Measurements from ENCODE around the gene ABHD6. TPM values are rescaled to one million over a fixed set of nuclear protein-coding genes. Genes with fewer than 3 reads are reported as not detected.

The ABHD6 gene
- total RNA-seq, 2 experiments from 2014 or later, result 0.71 to 1.9 TPM

DNA sequence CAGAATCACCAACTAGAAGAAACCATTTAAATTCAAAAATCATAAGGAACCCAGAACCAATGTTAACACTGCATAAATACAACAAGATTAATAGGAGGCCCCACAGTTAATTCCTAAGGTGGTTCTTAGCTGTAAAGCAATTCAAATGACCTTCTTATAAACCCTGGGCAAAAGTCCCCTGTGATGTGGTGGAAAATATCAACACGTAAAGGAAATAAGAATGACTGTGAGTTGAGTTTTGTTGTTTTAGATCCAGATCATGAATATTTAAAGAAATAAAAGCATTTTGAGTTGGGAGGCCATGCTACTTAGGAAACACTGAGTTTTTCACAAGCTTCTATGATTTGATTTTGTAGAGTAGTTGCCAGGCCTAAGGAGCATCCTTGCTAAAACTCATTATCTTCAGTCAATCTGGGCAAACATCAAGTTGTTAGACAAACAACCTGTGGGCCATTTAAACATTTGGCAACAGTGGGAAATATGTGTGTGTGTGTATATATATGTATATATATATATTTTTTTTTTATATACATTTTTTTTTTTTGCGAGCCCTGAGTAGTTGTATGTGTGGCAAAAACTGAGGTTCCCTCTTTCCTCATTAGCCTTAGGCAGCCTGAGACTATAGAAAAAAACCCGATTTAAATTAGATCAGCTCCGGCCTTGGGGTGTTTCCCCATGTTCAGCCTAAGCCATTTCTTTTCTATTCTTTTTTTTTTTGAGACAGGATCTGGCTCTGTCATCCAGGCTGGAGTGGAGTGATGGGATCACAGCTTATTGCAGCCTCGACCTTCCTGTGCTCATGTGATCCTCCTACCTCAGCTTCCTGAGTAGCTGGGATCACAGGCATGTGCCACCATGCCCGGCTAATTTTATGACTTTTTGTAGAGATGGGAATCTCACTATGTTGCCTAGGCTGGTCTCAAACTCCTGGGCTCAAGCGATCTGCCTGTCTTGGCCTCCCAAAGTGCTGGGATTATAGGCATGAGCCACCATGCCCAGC, 87.1 kb downstream of the ABHD6 start:
- H3K4me1 ChIP-seq (ENCODE audit: insufficient read depth, low read length), result peaks cover 9% of the 10 kb centered on the region
- ChIA-PET POLR2A (interaction anchor here (0.8 to 1.0 kb wide), 2 partner anchors 8 to 18 kb away, joined by 3 read pairs; partner anchors contain the start of genes HTD2 and PXK), CTCF (interaction anchor here (0.6 to 1.3 kb wide), 3 partner anchors 19 to 340 kb away, joined by 3 to 5 read pairs (median 5); partner anchors contain the start of genes HTD2, KCTD6 and RPP14)
- Mint-ChIP-seq H3K27ac (peak overlapping the region; percentile 81), H3K4me1 (ENCODE audit: low read depth) (peaks cover 14% of the 10 kb centered on the region), H3K36me3 (ENCODE audit: low read depth) (peaks cover 10% of the 10 kb centered on the region), H3K27me3 (no peaks in the 10 kb centered on the region), H3K4me3 (no peak overlapping the region), H3K9me3 (no peaks in the 10 kb centered on the region)
- H3K27me3 ChIP-seq (ENCODE audit: control insufficient read depth in 1 of 2, insufficient read depth in 2 of 2, low read length in 2 of 2), result no peaks in the 10 kb centered on the region
- H3K36me3 ChIP-seq (ENCODE audit: insufficient read depth, low read length), result peaks cover 3% of the 10 kb centered on the region
- no peaks in the 10 kb centered on the region for H3K9me3 ChIP-seq (ENCODE audit: control insufficient read depth in 1 of 2, insufficient read depth in 1 of 2, low read length in 2 of 2)
- TF ChIP-seq, protein P1, sequence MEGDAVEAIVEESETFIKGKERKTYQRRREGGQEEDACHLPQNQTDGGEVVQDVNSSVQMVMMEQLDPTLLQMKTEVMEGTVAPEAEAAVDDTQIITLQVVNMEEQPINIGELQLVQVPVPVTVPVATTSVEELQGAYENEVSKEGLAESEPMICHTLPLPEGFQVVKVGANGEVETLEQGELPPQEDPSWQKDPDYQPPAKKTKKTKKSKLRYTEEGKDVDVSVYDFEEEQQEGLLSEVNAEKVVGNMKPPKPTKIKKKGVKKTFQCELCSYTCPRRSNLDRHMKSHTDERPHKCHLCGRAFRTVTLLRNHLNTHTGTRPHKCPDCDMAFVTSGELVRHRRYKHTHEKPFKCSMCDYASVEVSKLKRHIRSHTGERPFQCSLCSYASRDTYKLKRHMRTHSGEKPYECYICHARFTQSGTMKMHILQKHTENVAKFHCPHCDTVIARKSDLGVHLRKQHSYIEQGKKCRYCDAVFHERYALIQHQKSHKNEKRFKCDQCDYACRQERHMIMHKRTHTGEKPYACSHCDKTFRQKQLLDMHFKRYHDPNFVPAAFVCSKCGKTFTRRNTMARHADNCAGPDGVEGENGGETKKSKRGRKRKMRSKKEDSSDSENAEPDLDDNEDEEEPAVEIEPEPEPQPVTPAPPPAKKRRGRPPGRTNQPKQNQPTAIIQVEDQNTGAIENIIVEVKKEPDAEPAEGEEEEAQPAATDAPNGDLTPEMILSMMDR (IDR thresholded peaks at IDR 0.05), result no peak
- no peak overlapping the region for H3K27ac ChIP-seq (ENCODE audit: low read depth in 1 of 2, low read length in 2 of 2)
- intact Hi-C loops (cut with DNase I, micrococcal nuclease), result loop anchor here (5.0 kb wide), 1 partner anchor 308 kb away; no protein-coding TSS in a partner anchor
- DNase-seq, result peak in 3 of 14 experiments; percentile 22 to 31 (median 22)
- no peak overlapping the region for H3K4me3 ChIP-seq (ENCODE audit: low read length)
- ATAC-seq (ENCODE audit: poor library complexity), result peak; percentile 63

DNA sequence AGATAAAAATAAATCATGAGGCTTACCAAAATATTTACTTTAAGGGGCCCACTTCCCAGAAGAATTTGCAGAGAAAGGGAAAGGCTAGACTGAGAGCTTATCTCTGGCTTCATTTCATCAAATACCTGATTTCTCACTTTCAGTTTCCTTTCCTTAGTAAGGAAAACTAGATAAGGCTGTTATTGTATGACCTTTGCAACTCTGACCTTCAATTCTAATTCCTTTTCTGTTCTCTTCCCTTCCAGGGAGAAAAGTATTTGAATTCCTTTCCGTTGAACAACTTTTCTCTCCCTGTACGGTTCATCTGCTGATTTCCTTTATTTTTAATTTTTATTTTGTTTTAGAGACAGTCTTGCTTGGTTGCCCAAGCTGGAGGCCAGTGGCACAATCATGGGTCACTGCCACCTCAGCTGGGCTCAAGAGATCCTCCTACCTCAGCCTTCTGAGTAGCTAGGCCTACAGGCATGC, 88.0 kb downstream of the ABHD6 start:
- ATAC-seq (ENCODE audit: poor library complexity) (no peak), DNase-seq (no peak)
- Histone ChIP-seq H3K9me3 (ENCODE audit: control insufficient read depth in 1 of 2, insufficient read depth in 1 of 2, low read length in 2 of 2) (no peaks in the 10 kb centered on the region), H3K4me3 (ENCODE audit: low read length) (no peak overlapping the region), H3K27ac (ENCODE audit: low read depth in 1 of 2, low read length in 2 of 2) (no peak overlapping the region), H3K4me1 (ENCODE audit: insufficient read depth, low read length) (peaks cover 9% of the 10 kb centered on the region), H3K36me3 (ENCODE audit: insufficient read depth, low read length) (no peaks in the 10 kb centered on the region), H3K27me3 (ENCODE audit: control insufficient read depth in 1 of 2, insufficient read depth in 2 of 2, low read length in 2 of 2) (no peaks in the 10 kb centered on the region)
- Mint-ChIP-seq H3K27ac (peak overlapping the region; percentile 81), H3K4me3 (no peak overlapping the region), H3K27me3 (no peaks in the 10 kb centered on the region), H3K4me1 (ENCODE audit: low read depth) (peaks cover 14% of the 10 kb centered on the region), H3K36me3 (ENCODE audit: low read depth) (peaks cover 5% of the 10 kb centered on the region), H3K9me3 (no peaks in the 10 kb centered on the region)
- ChIA-PET POLR2A (interaction anchor here (0.8 kb wide), 1 partner anchor 19 kb away, joined by 3 read pairs; the partner anchor contains the start of gene HTD2), CTCF (interaction anchor here (0.6 to 1.1 kb wide), 2 partner anchors 166 to 341 kb away, joined by 3 to 5 read pairs; partner anchors contain the start of gene KCTD6)
- intact Hi-C loops (cut with DNase I, micrococcal nuclease), result no loop called here
- TF ChIP-seq, protein P1 (IDR thresholded peaks at IDR 0.05), result no peak

DNA sequence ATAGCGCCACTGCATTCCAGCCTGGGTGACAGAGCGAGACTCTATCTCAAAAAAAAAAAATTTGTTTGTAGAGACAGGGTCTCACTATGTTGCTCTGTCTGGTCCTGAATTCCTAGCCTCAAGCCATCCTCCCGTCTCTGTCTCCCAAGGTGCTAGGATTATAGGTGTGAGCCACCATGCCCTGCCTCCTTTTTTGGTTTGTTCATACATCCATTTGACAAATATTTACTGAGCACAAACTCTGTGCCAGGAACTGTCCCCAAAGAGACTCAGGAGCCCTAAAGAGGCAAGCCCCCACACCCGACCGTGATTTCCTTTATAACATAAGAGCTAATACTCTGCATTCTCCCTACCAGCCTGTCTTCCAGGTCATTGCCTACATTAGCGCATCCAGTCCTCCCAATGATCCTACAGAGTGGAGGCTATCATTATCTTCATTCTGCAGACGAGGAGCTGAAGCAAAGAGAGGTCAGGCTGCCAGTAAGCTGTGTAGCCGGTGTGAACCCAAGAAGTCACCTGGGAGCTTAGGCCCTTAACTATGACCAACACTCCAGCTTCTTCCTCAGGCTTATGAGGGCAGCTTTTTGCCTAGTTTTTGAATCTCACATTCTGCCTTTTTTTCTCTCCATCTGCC, 88.8 kb downstream of the ABHD6 start:
- Histone ChIP-seq H3K4me3 (ENCODE audit: low read length) (no peak overlapping the region), H3K4me1 (ENCODE audit: insufficient read depth, low read length) (peaks cover 9% of the 10 kb centered on the region), H3K9me3 (ENCODE audit: control insufficient read depth in 1 of 2, insufficient read depth in 1 of 2, low read length in 2 of 2) (no peaks in the 10 kb centered on the region), H3K36me3 (ENCODE audit: insufficient read depth, low read length) (no peaks in the 10 kb centered on the region), H3K27ac (ENCODE audit: low read depth in 1 of 2, low read length in 2 of 2) (no peak overlapping the region), H3K27me3 (ENCODE audit: control insufficient read depth in 1 of 2, insufficient read depth in 2 of 2, low read length in 2 of 2) (no peaks in the 10 kb centered on the region)
- CTCF ChIA-PET, result no interaction called here
- intact Hi-C loops (cut with DNase I, micrococcal nuclease), result no loop called here
- Mint-ChIP-seq H3K9me3 (no peaks in the 10 kb centered on the region), H3K36me3 (ENCODE audit: low read depth) (no peaks in the 10 kb centered on the region), H3K27ac (peak overlapping the region; percentile 14), H3K4me3 (no peak overlapping the region), H3K27me3 (no peaks in the 10 kb centered on the region), H3K4me1 (ENCODE audit: low read depth) (peaks cover 14% of the 10 kb centered on the region)
- TF ChIP-seq, protein P1 (IDR thresholded peaks at IDR 0.05), result no peak
- ATAC-seq (ENCODE audit: poor library complexity), result no peak
- DNase-seq, result no peak
- POLR2A ChIA-PET, result interaction anchor here (1.1 kb wide), 1 partner anchor 9 kb away, joined by 3 read pairs; no protein-coding TSS in a partner anchor
